Common myeloid progenitor, CD34-positive (primary cell): ENCODE data around the gene OR1C1.
"Not testable (repeated sequence)": the region's sequence is repeated elsewhere in the genome, so short reads cannot be mapped to it uniquely, and the experiment has no call there.

Source experiments
- CTCF ChIA-PET: fragments of 350-600 bp; sonication (Branson Sonifier 250); formaldehyde crosslinking; loops from one replicate; lab custom pipeline; 2021; ENCODE audit warnings: antibody characterized with exemption; lab: Charles Lee
- POLR2A ChIA-PET: fragments of 350-600 bp; sonication (Branson Sonifier 250); formaldehyde crosslinking; loops from one replicate; lab custom pipeline; 2021; ENCODE audit warnings: antibody characterized with exemption; lab: Charles Lee
- DNase-seq, 3 donors: peaks; one replicate each; pipeline versions ENCODE4 v3.0.0 to v3.0.0-alpha.2; 2013
- H3K27ac ChIP-seq, 2 experiments: 1 replicate in 1 of 2; 2 replicates in 1 of 2; pipeline ENCODE4 v1.7.0; 2013; ENCODE audit warnings: inconsistent platforms in 2 of 2, low read length in 2 of 2, mild to moderate bottlenecking in 2 of 2, low read depth in 1 of 2, moderate library complexity in 1 of 2; ENCODE audit not compliant: severe bottlenecking in 2 of 2, insufficient read depth in 1 of 2, poor library complexity in 1 of 2
- H3K27me3 ChIP-seq, 5 experiments: replicated peaks in 2 of 5; 1 replicate in 3 of 5; 2 replicates in 2 of 5; pipeline versions ENCODE4 v1.6.1 to v1.7.0; 2013; ENCODE audit warnings: low read length in 4 of 5, mild to moderate bottlenecking in 2 of 5, moderate library complexity in 2 of 5, inconsistent platforms in 1 of 5; ENCODE audit not compliant: insufficient read depth in 5 of 5, control insufficient read depth in 4 of 5
- H3K36me3 ChIP-seq, 4 experiments: 1 replicate in 2 of 4; 2 replicates in 2 of 4; pipeline versions ENCODE4 v1.6.1 to v1.7.0; 2013; ENCODE audit warnings: low read length in 3 of 4, control low read depth in 1 of 4, mild to moderate bottlenecking in 1 of 4; ENCODE audit not compliant: control insufficient read depth in 4 of 4, insufficient read depth in 4 of 4
- H3K4me1 ChIP-seq, 4 experiments: 1 replicate in 3 of 4; 2 replicates in 1 of 4; pipeline versions ENCODE4 v1.6.1 to v1.7.1; 2013; ENCODE audit warnings: low read length in 3 of 4, mild to moderate bottlenecking in 3 of 4, control low read depth in 1 of 4, inconsistent platforms in 1 of 4, moderate library complexity in 1 of 4; ENCODE audit not compliant: control insufficient read depth in 4 of 4, insufficient read depth in 4 of 4; ENCODE audit errors: control extremely low read depth in 1 of 4
- H3K4me3 ChIP-seq, 7 experiments: 1 replicate in 4 of 7; 2 replicates in 3 of 7; pipeline versions ENCODE4 v1.5.1 to v1.7.0; 2013; ENCODE audit warnings: mild to moderate bottlenecking in 7 of 7, low read length in 6 of 7, moderate library complexity in 6 of 7, inconsistent platforms in 2 of 7, low read depth in 2 of 7, control low read depth in 1 of 7; ENCODE audit not compliant: insufficient read depth in 4 of 7, control insufficient read depth in 1 of 7; ENCODE audit errors: extremely low read depth in 1 of 7
- H3K9me3 ChIP-seq, 5 experiments: 1 replicate in 4 of 5; 2 replicates in 1 of 5; pipeline versions ENCODE4 v1.6.1 to v1.7.1; 2013; ENCODE audit warnings: low read length in 4 of 5, mild to moderate bottlenecking in 2 of 5, inconsistent platforms in 1 of 5, low read depth in 1 of 5, moderate library complexity in 1 of 5; ENCODE audit not compliant: control insufficient read depth in 4 of 5, insufficient read depth in 2 of 5; ENCODE audit errors: control extremely low read depth in 1 of 5
- WGBS: methylation state at CpG from one replicate; pipeline ENCODE4 v1.1.5; 2013; ENCODE audit not compliant: insufficient coverage; 5-methylcytosine and 5-hydroxymethylcytosine counted together

Gene OR1C1

DNA sequence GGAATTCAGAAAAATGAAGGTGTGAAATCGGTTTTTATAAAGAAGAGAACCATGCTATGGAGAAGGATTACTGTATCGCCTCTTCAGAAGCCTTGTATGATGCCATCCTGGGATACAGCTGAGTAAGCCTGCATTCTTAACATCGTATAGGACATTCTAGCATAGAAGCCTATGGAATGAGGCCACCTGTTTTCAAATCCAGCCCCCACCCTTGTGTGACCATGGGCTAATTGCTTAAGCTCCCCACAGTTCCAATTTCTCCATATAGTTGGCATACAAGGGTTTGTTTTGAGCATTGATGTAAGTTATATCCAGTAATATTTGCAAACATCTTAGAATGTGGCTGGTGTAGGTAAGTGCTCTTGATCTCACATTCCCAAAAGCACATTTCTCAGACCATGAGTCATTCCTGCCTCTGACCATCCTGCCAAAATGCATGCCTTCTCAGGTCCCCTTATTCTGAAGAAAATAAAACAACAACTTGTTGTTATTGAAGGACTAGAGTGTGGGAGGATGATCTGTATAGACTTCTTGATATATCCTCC, 13.9 kb downstream of the OR1C1 start:
- no peak for DNase-seq
- WGBS = 97% methylated on average over 3 of the region's 3 CpGs
- ChIA-PET POLR2A (no interaction called here), CTCF (interaction anchor here (2.2 kb wide), 1 partner anchor 10 kb away, joined by 5 read pairs; no protein-coding TSS in a partner anchor)
- H3K27me3 ChIP-seq = no peaks in the 10 kb centered on the region
- H3K36me3 ChIP-seq = no peaks in the 10 kb centered on the region
- peaks cover 0 to 21% (median 1%) of the 10 kb centered on the region in 5 experiments for H3K9me3 ChIP-seq
- H3K4me1 ChIP-seq = no peaks in the 10 kb centered on the region
- H3K4me3 ChIP-seq = no peak overlapping the region
- no peak overlapping the region for H3K27ac ChIP-seq

DNA sequence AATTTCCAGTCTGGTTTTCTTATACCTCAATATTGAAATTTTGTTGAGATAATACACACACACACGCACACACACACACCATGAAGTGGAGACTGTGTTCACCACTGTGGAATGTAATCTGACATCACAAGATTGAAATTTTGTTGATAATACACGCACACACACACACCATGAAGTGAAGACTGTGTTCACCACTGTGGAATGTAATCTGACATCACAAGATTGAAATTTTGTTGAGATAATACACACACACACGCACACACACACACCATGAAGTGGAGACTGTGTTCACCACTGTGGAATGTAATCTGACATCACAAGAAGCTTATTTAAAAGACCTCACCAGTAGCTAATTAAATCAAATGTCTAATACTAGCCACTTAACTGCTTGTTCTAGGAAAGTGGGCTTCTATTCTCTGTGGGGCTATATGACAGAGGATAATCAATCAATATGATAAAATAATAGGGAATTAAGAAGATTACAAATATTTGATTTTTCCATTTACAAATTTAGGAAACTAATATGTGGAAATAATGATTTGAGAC, 18.1 kb downstream of the OR1C1 start:
- POLR2A ChIA-PET, H3K36me3 ChIP-seq, H3K27me3 ChIP-seq, H3K27ac ChIP-seq, DNase-seq, H3K4me3 ChIP-seq, H3K4me1 ChIP-seq, H3K9me3 ChIP-seq: not testable (repeated sequence)
- CTCF ChIA-PET = interaction anchor here (0.7 kb wide), 1 partner anchor 1089 kb away, joined by 3 read pairs; no protein-coding TSS in a partner anchor
- WGBS = no CpG with 5 or more reads among the region's 3 CpGs

DNA sequence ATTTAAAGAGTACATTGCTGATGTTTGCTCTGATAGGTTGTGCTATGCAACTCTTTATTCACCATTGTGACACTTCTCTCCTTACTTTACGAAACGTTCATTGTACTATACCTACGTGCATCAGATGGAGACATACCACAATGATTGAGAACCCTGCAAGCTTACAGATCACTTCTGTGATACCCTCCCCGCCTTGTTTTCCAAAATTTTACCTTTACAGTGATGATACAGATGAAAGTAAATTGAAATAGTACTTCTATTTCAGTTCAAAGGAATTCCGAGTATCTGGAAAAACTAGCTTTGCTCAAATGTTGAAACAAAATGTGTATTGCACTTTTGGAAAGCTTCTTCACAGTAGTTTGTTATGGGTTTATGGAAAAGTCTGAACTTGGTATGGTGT, 18.6 kb downstream of the OR1C1 start:
- CTCF ChIA-PET = no interaction called here
- Histone ChIP-seq H3K9me3 (no peaks in the 10 kb centered on the region), H3K36me3 (no peaks in the 10 kb centered on the region), H3K4me1 (no peaks in the 10 kb centered on the region), H3K27me3 (no peaks in the 10 kb centered on the region), H3K4me3 (no peak overlapping the region), H3K27ac (no peak overlapping the region)
- DNase-seq = no peak
- 90% methylated on average over 2 of the region's 5 CpGs for WGBS
- POLR2A ChIA-PET = no interaction called here

DNA sequence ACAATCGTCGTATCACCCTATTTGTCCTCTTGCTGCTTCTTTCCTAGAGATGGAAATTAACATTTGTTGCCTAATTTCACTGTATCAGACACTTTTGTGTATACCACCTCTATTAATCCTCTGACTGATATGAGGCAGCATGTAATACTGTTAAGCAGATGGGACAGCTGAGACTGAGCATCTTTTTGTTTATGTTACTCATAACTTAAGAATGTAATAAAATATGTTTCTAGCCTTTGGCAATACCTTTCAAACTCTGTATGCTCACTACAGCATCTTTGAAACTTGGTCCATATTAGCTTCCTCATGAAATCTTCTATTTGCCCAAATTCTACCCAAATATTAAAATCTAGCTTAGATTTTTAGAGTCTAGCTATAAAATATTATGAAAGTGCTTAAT, 19.6 kb downstream of the OR1C1 start:
- 92% methylated on average over 2 of the region's 2 CpGs for WGBS
- Histone ChIP-seq H3K9me3 (no peaks in the 10 kb centered on the region), H3K27me3 (no peaks in the 10 kb centered on the region), H3K27ac (no peak overlapping the region), H3K36me3 (no peaks in the 10 kb centered on the region), H3K4me1 (no peaks in the 10 kb centered on the region), H3K4me3 (no peak overlapping the region)
- POLR2A ChIA-PET = no interaction called here
- CTCF ChIA-PET = no interaction called here
- no peak for DNase-seq

DNA sequence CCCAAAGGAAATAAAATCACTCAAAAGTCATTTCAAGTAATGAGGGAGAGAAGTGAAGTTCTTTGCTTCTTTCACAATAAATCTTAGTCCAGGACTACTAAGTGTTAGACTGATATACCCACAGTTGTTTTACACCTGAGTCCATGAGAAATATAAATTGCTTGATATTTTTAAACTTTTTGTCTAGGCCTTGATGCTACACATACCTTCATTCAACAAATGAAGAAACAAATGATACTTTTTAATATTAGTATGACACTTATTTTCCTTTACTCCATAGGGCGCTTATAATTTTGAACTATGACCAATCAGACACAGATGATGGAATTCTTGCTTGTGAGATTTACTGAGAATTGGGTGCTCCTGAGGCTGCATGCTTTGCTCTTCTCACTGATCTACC, 22.0 kb downstream of the OR1C1 start, which contains the start of gene OR14K1:
OR14K1 (plus strand) TSS at position 301 of the 400 bp plus-strand sequence; CDS start at position 301, 0 bp downstream.
- Histone ChIP-seq H3K4me1 (no peaks in the 10 kb centered on the region), H3K4me3 (no peak within 1 kb of the TSS), H3K36me3 (no peaks in the 10 kb centered on the region), H3K9me3 (no peaks in the 10 kb centered on the region), H3K27me3 (no peaks in the 10 kb centered on the region), H3K27ac (no peak within 1 kb of the TSS)
- ChIA-PET CTCF (no interaction called here), POLR2A (no interaction called here)
- no CpG with 5 or more reads among the region's 1 CpG for WGBS
- DNase-seq = no peak

DNA sequence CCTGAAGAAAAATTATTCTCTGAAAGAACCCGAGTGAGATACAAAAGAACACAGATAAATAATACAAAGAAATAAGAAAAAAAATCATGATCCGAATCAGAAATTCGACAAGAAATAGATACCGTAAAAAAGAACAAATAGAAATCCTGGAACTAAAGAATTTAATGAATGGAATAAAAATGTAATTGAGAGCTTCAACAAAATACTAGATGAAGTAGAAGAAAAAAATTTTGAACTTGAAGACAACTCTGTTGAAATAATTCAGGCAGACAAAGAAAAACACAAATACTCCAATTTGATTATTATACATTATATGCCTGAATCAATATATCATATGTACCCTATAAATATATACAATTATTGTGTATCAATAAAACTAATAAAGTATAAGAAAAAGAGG, 39.1 kb downstream of the OR1C1 start:
- Histone ChIP-seq H3K4me3 (no peak overlapping the region), H3K27ac (no peak overlapping the region), H3K4me1 (no peaks in the 10 kb centered on the region), H3K9me3 (peaks cover 2 to 11% (median 3%) of the 10 kb centered on the region in 5 experiments), H3K27me3 (no peaks in the 10 kb centered on the region), H3K36me3 (no peaks in the 10 kb centered on the region)
- WGBS = 100% methylated on average over 3 of the region's 4 CpGs
- CTCF ChIA-PET = no interaction called here
- no peak for DNase-seq
- POLR2A ChIA-PET = no interaction called here

DNA sequence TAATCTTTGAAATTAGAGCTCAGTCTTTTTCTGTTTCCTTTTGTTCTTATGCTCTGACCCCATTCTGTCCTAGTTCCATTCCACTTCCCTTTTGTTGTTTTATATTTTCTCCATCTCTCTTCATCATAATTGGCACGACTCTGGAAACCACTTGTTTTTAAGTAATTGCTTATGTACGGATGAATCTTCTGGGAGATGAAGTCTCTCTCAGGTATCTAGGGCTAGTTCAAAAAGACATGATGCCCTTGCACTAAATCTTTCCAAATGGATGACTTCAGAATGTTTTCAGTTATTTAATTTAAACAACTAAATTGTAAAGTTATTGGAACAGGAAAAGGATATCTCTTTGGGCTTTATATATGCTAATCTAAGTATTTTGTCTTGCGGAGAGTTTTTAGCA, 43.8 kb downstream of the OR1C1 start, which contains the start of gene OR6F1:
OR6F1 (minus strand) TSS at position 101 of the 400 bp plus-strand sequence. CDS start 3,891 bp downstream, outside the sequence.
- H3K9me3 ChIP-seq = peaks cover 0 to 7% (median 3%) of the 10 kb centered on the region in 5 experiments
- WGBS = no CpG with 5 or more reads among the region's 3 CpGs
- CTCF ChIA-PET = no interaction called here
- H3K27me3 ChIP-seq = no peaks in the 10 kb centered on the region
- H3K4me3 ChIP-seq = no peak within 1 kb of the TSS
- no peaks in the 10 kb centered on the region for H3K36me3 ChIP-seq
- POLR2A ChIA-PET = no interaction called here
- no peak within 1 kb of the TSS for H3K27ac ChIP-seq
- DNase-seq = no peak
- H3K4me1 ChIP-seq = no peaks in the 10 kb centered on the region
